Upper lobe of left lung (tissue), 6 donors: ENCODE results near the gene SUFU. TPM values are rescaled to one million over a fixed set of nuclear protein-coding genes. Genes with fewer than 3 reads are reported as not detected.

ENCODE experiments used
- ATAC-seq, 2 donors: fragments of 200-7000 bp; cut with Tn5 transposase; one replicate each; pipeline ENCODE4 v1.9.1; 2022; ENCODE audit warnings: mild to moderate bottlenecking in 2 of 2, moderate library complexity in 2 of 2; ENCODE audit not compliant: low FRiP score in 2 of 2
- DNase-seq, 2 donors: peaks; one replicate each; pipeline ENCODE4 v3.0.0-alpha.2; 2019 to 2020
- H3K27ac ChIP-seq, 4 donors: fragments of 200-600 bp; sonication (generic); one replicate each; pipeline ENCODE4 v1.5.1; 2016 to 2019
- H3K27me3 ChIP-seq, 4 donors: fragments of 200-600 bp; sonication (generic); one replicate each; pipeline ENCODE4 v1.5.1; 2017 to 2019
- H3K36me3 ChIP-seq, 4 donors: fragments of 200-600 bp; sonication (generic); one replicate each; pipeline ENCODE4 v1.5.1; 2016 to 2019
- H3K4me1 ChIP-seq, 4 donors: fragments of 200-600 bp; sonication (generic); one replicate each; pipeline ENCODE4 v1.5.1; 2018 to 2019
- H3K4me3 ChIP-seq, 4 donors: fragments of 200-600 bp; sonication (generic); one replicate each; pipeline ENCODE4 v1.5.1; 2017 to 2019; ENCODE audit warnings: mild to moderate bottlenecking in 2 of 4, moderate library complexity in 1 of 4
- H3K9me3 ChIP-seq, 4 donors: fragments of 200-600 bp; sonication (generic); one replicate each; pipeline ENCODE4 v1.5.1; 2018 to 2019
- CTCF ChIP-seq, 6 experiments: fragments of 450-650 bp in 4 of 6; fragments of 200-600 bp in 2 of 6; sonication (generic) in 2 of 6; IDR thresholded peaks; one replicate each; pipeline ENCODE4 v1.5.1; 2016 to 2019; ENCODE audit warnings: antibody characterized with exemption in 6 of 6
- EP300 ChIP-seq, 4 donors: sonication (generic); formaldehyde crosslinking; IDR thresholded peaks; one replicate each; pipeline ENCODE4 v1.5.1; 2017; ENCODE audit warnings: antibody characterized with exemption in 4 of 4, control low read depth in 2 of 4
- POLR2A ChIP-seq, 4 donors: fragments of 450-650 bp; IDR thresholded peaks; one replicate each; pipeline ENCODE4 v1.5.1; 2016 to 2017; ENCODE audit warnings: antibody characterized with exemption in 4 of 4, mild to moderate bottlenecking in 2 of 4
- POLR2AphosphoS5 ChIP-seq, 2 donors: sonication (generic); formaldehyde crosslinking; IDR thresholded peaks; one replicate each; pipeline ENCODE4 v1.5.1; 2017; ENCODE audit warnings: antibody characterized with exemption in 2 of 2
- WGBS, 2 donors: methylation state at CpG; one replicate each; pipeline ENCODE4 v1.1.5; 2017 to 2018; 5-methylcytosine and 5-hydroxymethylcytosine counted together
- total RNA-seq, 6 donors: library from RNA; depleted of rRNA in 4 of 6; stranded (reverse); fragments of >200 nt in 4 of 6; gene quantifications; one replicate each; pipeline versions ENCODE4 v1.1.0 to v1.2.1, GENCODE V29; 2016 to 2021
- donor health status: DM: no; HTN: no; CAD: no; lungs with moderate emphysema.
- donor health status: DM: no; HTN: yes; CAD: no; lungs with severe emphysema.

The SUFU gene
- total RNA-seq, 6 donors from 2014 or later = 4.1 to 15.7 (median 11.9) TPM

GRCh38 chr10:102646610-102647442 lies 143.1 kb downstream of the SUFU start:
- TF ChIP-seq CTCF (IDR thresholded peaks at IDR 0.05) = no peak
- no peak for TF ChIP-seq POLR2A (IDR thresholded peaks at IDR 0.05)
- peak in 1 of 2 donors; percentile 42 for TF ChIP-seq POLR2AphosphoS5 (IDR thresholded peaks at IDR 0.05)
- TF ChIP-seq EP300 (IDR thresholded peaks at IDR 0.05) = no peak
- Histone ChIP-seq H3K27me3 (no peaks in the 10 kb centered on the region), H3K4me1 (peaks cover 48 to 54% (median 54%) of the 10 kb centered on the region in 4 donors), H3K27ac (peak overlapping the region; percentile 97 to 100 (median 99)), H3K4me3 (peak overlapping the region; percentile 31 to 97 (median 72)), H3K9me3 (no peaks in the 10 kb centered on the region), H3K36me3 (peaks cover 0 to 14% (median 5%) of the 10 kb centered on the region in 4 donors)
- ATAC-seq = no peak
- peak in 1 of 2 donors; percentile 88 for DNase-seq
- 0 to 16% methylated on average over 6 to 17 of the region's 18 CpGs for WGBS, 2 donors

GRCh38 chr10:102647443-102648268 lies 143.9 kb downstream of the SUFU start:
- TF ChIP-seq EP300 (IDR thresholded peaks at IDR 0.05) (no peak), POLR2A (IDR thresholded peaks at IDR 0.05) (no peak), POLR2AphosphoS5 (IDR thresholded peaks at IDR 0.05) (no peak), CTCF (IDR thresholded peaks at IDR 0.05) (no peak)
- Histone ChIP-seq H3K4me3 (peak overlapping the region; percentile 31 to 97 (median 72)), H3K36me3 (peaks cover 0 to 15% (median 7%) of the 10 kb centered on the region in 4 donors), H3K27me3 (no peaks in the 10 kb centered on the region), H3K27ac (peak overlapping the region; percentile 97 to 100 (median 99)), H3K4me1 (peaks cover 56 to 63% (median 62%) of the 10 kb centered on the region in 4 donors), H3K9me3 (no peaks in the 10 kb centered on the region)
- WGBS, 2 donors = 47 to 55% methylated on average over 5 to 7 of the region's 7 CpGs
- no peak for ATAC-seq
- DNase-seq = no peak

GRCh38 chr10:102648269-102648888 lies 144.6 kb downstream of the SUFU start:
- WGBS, 2 donors = 36% methylated on average over 9 of the region's 12 CpGs; no CpG with 5 or more reads in 1 of the 2 donors
- DNase-seq (no peak), ATAC-seq (no peak)
- Histone ChIP-seq H3K4me3 (peak overlapping the region in 3 of 4 donors; percentile 12 to 97 (median 72)), H3K27me3 (no peaks in the 10 kb centered on the region), H3K4me1 (peaks cover 64 to 70% (median 69%) of the 10 kb centered on the region in 4 donors), H3K36me3 (peaks cover 0 to 22% (median 12%) of the 10 kb centered on the region in 4 donors), H3K27ac (peak overlapping the region; percentile 97 to 100 (median 99)), H3K9me3 (no peaks in the 10 kb centered on the region)
- TF ChIP-seq CTCF (IDR thresholded peaks at IDR 0.05) (no peak), POLR2A (IDR thresholded peaks at IDR 0.05) (no peak), POLR2AphosphoS5 (IDR thresholded peaks at IDR 0.05) (no peak), EP300 (IDR thresholded peaks at IDR 0.05) (no peak)

GRCh38 chr10:102648889-102649796 lies 145.4 kb downstream of the SUFU start:
- DNase-seq (peak in 1 of 2 donors; percentile 78), ATAC-seq (no peak)
- Histone ChIP-seq H3K36me3 (peaks cover 0 to 30% (median 19%) of the 10 kb centered on the region in 4 donors), H3K27ac (peak overlapping the region; percentile 69 to 100 (median 99)), H3K4me1 (peaks cover 70 to 77% (median 74%) of the 10 kb centered on the region in 4 donors), H3K9me3 (no peaks in the 10 kb centered on the region), H3K4me3 (peak overlapping the region in 3 of 4 donors; percentile 12 to 97 (median 72)), H3K27me3 (no peaks in the 10 kb centered on the region)
- 14 to 25% methylated on average over 17 to 24 of the region's 25 CpGs for WGBS, 2 donors
- TF ChIP-seq POLR2AphosphoS5 (IDR thresholded peaks at IDR 0.05) (peak; percentile 41 to 49), CTCF (IDR thresholded peaks at IDR 0.05) (peak in 1 of 6 experiments; percentile 10), POLR2A (IDR thresholded peaks at IDR 0.05) (no peak), EP300 (IDR thresholded peaks at IDR 0.05) (no peak)
